Urinary bladder (tissue), 4 donors: ENCODE results near the gene PYGB. TPM values are rescaled to one million over a fixed set of nuclear protein-coding genes. Genes with fewer than 3 reads are reported as not detected.

Experiments used
- DNase-seq: peaks from one replicate; pipeline ENCODE4 v3.0.0-alpha.2; 2015; ENCODE audit errors: extremely low spot score
- H3K27ac ChIP-seq: one replicate; pipeline ENCODE4 v1.5.1; 2013; ENCODE audit warnings: low read depth, mild to moderate bottlenecking, moderate library complexity
- H3K36me3 ChIP-seq: one replicate; pipeline ENCODE4 v1.6.1; 2013; ENCODE audit warnings: mild to moderate bottlenecking, moderate library complexity; ENCODE audit not compliant: insufficient read depth
- H3K4me1 ChIP-seq: one replicate; pipeline ENCODE4 v1.6.1; 2013; ENCODE audit warnings: mild to moderate bottlenecking, moderate library complexity; ENCODE audit not compliant: insufficient read depth
- H3K4me3 ChIP-seq: one replicate; pipeline ENCODE4 v1.5.1; 2013; ENCODE audit warnings: low read depth, low read length
- WGBS: extraction: QIAGEN DNeasy Blood & Tissue Kit; methylation state at CpG from one replicate; pipeline ENCODE4 v1.1.7; 2013; 5-methylcytosine and 5-hydroxymethylcytosine counted together
- polyA plus RNA-seq: library from polyadenylated mRNA; stranded (reverse); fragments of 200-250 nt; gene quantifications from one replicate; pipeline ENCODE4 v1.2.3, GENCODE V29; 2013
- total RNA-seq: library from RNA; depleted of rRNA; stranded (reverse); fragments of >200 nt; gene quantifications from one replicate; pipeline ENCODE4 v1.2.3, GENCODE V29; 2014
- donor health status: healthy with polysubstance abuse.
- donor health status: healthy.

The PYGB gene
- total and polyA plus RNA-seq, 2 donors = 71.4 to 237 TPM

DNA sequence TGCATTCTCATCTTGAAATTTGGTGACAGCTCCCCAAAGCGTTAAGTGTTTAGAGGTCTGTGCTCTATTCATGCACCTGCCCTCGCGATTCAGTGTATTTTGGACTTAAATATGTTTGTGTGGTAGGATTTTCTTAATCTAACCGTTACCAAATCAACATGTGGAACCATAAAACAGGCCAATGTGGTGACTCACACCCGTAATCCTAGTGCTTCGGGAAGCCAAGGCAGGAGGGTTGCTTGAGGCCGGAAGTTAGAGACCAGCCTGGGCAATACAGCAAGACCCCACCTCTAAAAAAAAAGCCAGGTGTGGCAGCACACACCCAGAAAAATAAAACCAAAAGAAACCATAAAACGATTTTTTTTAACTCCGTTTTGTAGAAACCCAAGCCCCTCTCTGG is 31.5 kb downstream of the PYGB start:
- no peaks in the 10 kb centered on the region for H3K36me3 ChIP-seq
- no peaks in the 10 kb centered on the region for H3K4me1 ChIP-seq
- WGBS = 77% methylated on average over 9 of the region's 9 CpGs
- H3K27ac ChIP-seq = no peak overlapping the region
- no peak for DNase-seq
- no peak overlapping the region for H3K4me3 ChIP-seq

DNA sequence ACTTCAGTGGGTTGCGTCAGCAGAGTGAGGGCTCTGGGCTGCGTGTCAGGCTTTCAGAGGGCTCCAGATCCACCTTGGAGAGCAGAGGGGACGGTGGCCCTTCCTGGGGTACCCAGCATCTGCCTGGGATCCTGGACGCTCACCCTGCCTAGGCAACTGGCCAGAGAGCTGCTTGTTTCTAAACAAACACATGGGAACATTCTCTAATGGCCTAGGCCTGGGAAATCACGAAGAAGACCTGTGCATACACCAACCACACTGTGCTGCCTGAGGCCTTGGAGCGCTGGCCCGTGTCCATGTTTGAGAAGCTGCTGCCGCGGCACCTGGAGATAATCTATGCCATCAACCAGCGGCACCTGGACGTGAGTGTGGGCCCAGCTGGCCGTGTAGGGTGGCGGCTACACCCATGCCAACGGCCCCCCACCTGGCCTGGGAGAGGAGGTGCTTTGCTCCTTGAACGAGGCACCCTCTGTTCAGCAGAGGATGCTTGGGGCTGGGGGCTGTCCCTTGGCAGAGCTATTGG is 32.2 kb downstream of the PYGB start:
- Histone ChIP-seq H3K4me1 (no peaks in the 10 kb centered on the region), H3K4me3 (no peak overlapping the region), H3K36me3 (no peaks in the 10 kb centered on the region), H3K27ac (no peak overlapping the region)
- WGBS = 80% methylated on average over 15 of the region's 15 CpGs
- DNase-seq = no peak

DNA sequence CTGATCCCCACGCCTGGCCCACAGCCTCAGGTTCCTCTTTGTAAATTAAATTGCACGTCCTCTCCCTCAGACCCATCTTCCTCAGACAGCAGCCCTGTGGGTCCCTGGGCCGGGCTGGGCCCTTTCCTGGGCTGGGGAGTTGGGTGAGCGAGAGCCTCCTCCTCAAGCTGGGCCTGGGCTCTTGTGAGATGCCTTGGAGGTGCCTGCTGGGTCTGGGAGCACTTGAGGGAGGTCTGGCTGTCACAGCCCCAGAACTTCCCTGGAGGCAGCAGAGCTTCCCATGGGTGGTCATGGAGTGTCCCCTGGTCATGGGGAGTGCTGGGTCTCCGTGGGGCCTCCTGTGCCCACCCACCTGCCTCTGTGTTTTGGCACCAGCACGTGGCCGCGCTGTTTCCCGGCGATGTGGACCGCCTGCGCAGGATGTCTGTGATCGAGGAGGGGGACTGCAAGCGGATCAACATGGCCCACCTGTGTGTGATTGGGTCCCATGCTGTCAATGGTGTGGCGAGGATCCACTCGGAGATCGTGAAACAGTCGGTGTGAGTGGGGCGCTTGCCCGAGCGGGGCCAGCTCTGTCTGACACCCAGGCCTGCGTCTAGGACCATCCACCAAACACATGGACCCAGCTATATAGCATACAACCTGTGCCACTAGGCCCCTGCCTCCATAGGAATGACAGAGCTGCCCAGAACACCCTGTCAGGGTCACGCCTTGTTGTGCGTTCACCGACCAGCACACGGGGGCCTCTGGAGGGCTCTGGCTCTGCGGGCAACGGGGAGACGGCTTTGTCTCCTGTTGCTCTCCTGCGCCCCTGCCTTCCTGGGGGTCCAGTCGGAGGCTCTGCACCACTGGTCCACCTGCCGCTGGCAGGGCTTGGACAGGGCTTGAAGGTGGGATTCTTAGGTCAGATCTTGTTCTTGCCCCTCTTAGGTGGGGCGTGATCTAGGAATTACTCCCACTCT is 33.0 kb downstream of the PYGB start:
- no peak overlapping the region for H3K27ac ChIP-seq
- H3K4me1 ChIP-seq = no peaks in the 10 kb centered on the region
- WGBS = 95% methylated on average over 33 of the region's 33 CpGs
- no peaks in the 10 kb centered on the region for H3K36me3 ChIP-seq
- no peak for DNase-seq
- H3K4me3 ChIP-seq = no peak overlapping the region

DNA sequence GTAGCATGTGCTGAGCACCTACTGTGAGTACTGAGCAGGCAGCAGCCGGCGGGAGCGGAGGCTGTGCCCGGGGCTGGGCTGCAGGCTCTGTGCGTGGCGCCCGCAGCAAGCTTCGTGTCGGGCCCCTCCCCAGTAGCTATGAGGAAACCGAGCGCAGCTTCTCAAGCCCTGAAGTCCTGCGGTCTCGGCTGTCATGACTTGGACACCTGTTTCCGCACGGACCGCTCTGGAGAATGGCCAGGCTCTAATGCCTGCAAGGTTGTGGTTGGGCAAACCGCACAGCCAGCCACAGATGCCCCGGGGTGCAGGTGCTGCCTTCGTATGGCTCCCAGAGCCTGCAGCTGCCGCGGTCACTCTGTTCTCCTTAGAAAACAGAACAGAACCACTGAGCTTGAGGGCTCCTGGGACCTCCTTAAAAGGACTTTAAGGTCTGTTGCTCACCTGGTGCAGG is 33.7 kb downstream of the PYGB start:
- DNase-seq = no peak
- H3K4me3 ChIP-seq = no peak overlapping the region
- H3K4me1 ChIP-seq = no peaks in the 10 kb centered on the region
- no peak overlapping the region for H3K27ac ChIP-seq
- H3K36me3 ChIP-seq = no peaks in the 10 kb centered on the region
- WGBS = 94% methylated on average over 21 of the region's 21 CpGs

DNA sequence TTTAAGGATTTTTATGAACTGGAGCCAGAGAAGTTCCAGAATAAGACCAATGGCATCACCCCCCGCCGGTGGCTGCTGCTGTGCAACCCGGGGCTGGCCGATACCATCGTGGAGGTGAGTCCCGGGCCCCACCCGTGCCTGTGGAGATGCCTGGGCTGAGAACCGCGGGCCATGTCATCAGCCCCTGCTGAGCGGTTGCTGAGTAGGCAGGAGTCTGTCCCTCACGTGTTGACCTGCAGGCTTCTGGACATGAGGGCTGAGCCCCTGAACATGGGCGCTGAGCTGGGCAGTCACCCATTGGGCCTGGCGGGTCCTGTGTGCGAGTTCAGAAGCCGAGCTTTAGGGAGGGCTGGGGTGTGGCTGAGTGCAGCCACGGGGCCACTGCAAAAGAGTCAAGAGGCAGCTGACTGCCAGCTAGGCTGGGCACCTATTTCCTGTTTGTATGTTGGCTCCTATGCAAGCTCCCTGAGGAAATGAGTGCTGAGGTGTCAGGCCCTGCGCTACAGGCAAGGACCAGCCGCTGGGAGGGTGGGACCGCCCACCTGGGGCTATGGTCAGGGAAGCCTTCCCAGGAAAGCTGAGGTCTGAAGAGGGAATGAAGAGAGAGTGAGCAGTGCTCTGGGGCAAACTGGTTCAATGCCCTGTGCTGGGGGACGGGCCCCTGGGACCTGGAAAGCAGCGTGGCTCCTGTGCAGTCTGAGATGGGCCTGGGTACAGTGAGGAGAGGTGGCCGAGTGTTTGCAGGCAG is 34.3 kb downstream of the PYGB start:
- no peak overlapping the region for H3K4me3 ChIP-seq
- H3K4me1 ChIP-seq = no peaks in the 10 kb centered on the region
- DNase-seq = no peak
- no peaks in the 10 kb centered on the region for H3K36me3 ChIP-seq
- no peak overlapping the region for H3K27ac ChIP-seq
- WGBS = 91% methylated on average over 22 of the region's 22 CpGs

DNA sequence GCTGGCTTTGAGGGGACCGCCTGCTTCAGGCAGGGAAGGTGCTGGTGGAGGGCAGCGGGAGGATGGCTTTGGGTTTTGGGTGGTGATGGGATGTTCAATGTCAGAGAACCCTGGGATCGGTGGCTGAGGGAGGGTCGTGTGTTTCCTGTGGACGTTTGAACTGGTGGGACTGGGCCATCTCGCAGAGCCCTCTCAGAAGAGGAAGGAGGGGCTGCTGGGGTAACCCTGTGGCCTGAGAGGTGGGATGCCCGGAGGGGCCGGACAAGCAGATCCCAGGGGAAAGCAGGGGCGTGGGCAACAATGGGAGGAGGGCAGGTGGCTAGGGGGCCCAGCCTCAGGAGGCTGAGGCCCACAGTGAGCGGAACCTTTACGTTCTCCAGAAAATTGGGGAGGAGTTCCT is 34.9 kb downstream of the PYGB start:
- no peak overlapping the region for H3K27ac ChIP-seq
- 90% methylated on average over 11 of the region's 11 CpGs for WGBS
- no peak overlapping the region for H3K4me3 ChIP-seq
- no peaks in the 10 kb centered on the region for H3K4me1 ChIP-seq
- DNase-seq = no peak
- no peaks in the 10 kb centered on the region for H3K36me3 ChIP-seq

DNA sequence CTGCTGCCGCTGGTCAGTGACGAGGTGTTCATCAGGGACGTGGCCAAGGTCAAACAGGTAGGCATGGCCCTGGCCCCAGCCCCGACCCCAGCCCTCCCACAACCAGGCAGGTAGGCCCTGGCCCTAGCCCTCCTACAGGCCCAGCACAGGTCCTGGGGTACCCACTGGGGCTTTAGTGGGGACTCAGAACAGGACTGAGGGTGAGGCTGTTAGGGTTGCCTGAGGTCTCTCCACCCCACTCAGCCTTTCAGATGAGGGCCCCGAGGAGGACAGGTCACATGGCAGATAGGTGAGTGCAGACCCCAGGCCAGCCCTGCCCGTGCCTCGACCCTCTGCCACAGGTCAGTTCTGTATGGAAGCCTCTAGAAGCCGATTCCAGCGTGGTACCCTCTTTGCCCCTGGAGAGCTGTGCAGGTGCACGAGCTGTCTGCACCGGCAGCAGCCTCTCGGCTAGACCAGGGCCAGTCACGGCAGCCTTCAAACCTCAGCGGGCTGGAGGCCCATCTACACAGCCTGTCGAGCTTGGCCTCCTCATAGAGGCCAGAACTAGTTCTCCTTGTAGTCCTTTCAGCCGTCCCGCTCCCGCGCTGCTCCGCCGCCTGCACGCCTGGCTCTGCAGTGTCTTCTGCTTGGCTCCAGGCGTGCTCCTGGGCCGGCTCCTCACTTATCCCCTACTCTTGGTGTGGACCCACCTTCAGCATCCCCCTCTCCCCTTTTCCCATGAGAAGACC is 35.5 kb downstream of the PYGB start:
- WGBS = 92% methylated on average over 24 of the region's 24 CpGs
- H3K4me1 ChIP-seq = no peaks in the 10 kb centered on the region
- H3K27ac ChIP-seq = no peak overlapping the region
- no peak for DNase-seq
- H3K36me3 ChIP-seq = no peaks in the 10 kb centered on the region
- no peak overlapping the region for H3K4me3 ChIP-seq

DNA sequence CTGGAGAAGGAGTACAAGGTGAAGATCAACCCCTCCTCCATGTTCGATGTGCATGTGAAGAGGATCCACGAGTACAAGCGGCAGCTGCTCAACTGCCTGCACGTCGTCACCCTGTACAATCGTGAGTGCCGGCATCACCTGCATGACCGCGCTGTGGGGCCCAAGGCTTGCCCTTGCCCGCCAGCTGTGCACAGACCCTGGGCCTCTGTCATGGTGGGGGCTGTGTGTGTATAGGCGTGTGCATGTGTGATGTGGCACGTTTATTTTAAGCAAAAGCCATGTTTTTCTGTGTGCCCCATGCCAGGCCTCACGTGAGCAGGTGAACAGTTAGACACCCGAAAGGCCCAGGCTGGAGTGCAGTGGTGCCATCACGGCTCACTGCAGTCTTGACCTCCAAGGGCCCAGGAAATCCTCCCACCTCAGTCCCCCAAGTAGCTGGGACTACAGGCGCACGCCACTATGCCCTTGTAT is 36.3 kb downstream of the PYGB start:
- 93% methylated on average over 17 of the region's 17 CpGs for WGBS
- H3K36me3 ChIP-seq = no peaks in the 10 kb centered on the region
- H3K4me1 ChIP-seq = no peaks in the 10 kb centered on the region
- no peak overlapping the region for H3K27ac ChIP-seq
- no peak for DNase-seq
- no peak overlapping the region for H3K4me3 ChIP-seq

DNA sequence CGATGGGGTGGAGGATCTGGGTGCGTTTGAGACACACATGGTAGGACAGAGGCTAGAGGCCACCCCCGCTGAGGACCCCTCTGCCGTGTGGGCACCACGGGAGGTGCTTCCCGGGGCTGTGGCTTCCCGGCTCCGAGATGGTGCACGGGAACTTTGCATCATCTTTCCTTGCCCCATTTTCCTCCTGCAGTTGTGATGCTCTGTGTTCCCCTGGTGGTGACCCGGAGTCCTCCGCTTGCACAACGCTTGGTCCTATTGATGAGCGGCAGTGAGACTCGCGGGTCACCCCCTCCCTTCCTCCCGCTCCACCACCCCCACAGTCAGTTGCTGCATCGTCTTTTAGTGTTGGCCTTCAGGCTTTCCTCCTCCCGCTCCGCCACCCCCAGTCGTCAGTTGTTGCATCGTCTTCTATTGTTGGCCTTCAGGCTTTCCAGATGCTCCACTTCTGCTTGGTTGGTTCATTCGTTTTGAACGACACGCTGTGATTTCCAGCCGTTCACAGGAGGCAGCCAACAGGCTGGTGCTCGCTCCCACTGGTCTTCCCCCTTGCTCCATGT is 37.3 kb downstream of the PYGB start:
- DNase-seq = no peak
- Histone ChIP-seq H3K4me1 (no peaks in the 10 kb centered on the region), H3K4me3 (no peak overlapping the region), H3K36me3 (no peaks in the 10 kb centered on the region), H3K27ac (no peak overlapping the region)
- 83% methylated on average over 26 of the region's 26 CpGs for WGBS

DNA sequence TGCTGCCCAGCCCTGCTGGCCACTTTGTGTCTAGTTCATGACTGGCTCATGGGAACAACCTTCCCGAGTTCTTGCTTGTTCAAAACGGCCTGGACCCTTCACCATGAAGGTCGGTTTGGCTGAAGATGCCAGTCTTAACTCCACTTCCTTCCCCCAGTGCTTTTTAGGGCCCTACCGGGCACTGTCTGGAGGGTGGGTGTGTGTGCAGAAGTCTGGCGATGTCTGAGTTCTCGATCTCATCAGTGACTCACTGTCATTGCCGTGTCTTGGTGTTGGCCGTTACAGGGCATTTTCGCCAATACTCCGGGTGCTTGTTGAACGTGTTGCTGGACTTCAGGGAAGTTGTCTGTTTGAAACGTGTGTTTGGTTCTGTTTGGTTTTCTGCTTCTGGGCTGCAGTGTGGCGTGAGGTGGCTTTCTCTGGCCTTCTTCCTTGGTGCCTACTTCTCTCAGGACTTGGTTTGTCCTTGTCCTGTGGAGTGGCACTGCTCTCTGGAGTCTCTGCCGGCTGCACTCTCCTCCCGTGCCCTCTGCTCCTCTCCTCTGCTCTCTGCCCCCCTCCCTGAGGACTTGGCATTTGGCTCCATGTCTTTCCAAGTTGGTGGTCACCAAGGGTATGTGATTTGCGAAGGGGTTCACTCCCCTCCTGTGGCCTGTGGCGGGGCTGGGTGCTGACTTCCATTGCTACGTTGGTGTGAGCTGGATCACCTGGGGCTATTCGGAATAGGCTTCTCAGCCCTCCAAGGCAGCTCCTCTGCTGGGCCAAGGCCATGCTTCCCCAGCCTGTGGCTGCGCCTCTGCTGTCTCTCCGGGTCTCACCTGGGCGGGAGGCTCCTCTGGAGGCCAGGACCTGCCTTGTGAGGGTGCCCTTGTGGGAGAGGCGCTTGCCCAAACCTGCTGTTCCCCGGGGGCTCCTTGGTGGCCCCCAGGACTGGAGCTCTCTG is 38.2 kb downstream of the PYGB start:
- H3K4me1 ChIP-seq = no peaks in the 10 kb centered on the region
- H3K27ac ChIP-seq = no peak overlapping the region
- no peaks in the 10 kb centered on the region for H3K36me3 ChIP-seq
- DNase-seq = no peak
- WGBS = 92% methylated on average over 24 of the region's 24 CpGs
- H3K4me3 ChIP-seq = no peak overlapping the region

DNA sequence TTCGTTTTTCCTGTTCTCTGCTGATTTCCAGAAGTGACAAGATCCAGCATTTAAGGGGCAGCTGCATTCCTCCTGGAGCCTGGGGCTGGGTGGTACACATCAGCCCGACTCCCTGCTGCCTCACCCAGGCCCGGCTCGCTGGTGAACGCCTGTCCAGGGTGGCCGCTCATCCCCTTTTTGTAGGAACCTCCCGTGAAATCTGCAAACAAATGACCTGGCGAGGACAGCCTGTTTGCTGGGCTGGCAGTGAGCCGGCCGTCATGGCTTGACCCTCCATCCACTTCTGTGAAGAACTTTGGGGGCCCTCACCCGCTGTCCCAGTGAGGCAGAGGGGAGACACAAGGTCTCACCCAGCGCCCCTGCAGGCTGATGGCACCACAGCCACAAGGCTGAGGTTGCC is 39.0 kb downstream of the PYGB start:
- Histone ChIP-seq H3K4me1 (no peaks in the 10 kb centered on the region), H3K4me3 (no peak overlapping the region), H3K27ac (no peak overlapping the region), H3K36me3 (no peaks in the 10 kb centered on the region)
- 92% methylated on average over 12 of the region's 12 CpGs for WGBS
- no peak for DNase-seq

DNA sequence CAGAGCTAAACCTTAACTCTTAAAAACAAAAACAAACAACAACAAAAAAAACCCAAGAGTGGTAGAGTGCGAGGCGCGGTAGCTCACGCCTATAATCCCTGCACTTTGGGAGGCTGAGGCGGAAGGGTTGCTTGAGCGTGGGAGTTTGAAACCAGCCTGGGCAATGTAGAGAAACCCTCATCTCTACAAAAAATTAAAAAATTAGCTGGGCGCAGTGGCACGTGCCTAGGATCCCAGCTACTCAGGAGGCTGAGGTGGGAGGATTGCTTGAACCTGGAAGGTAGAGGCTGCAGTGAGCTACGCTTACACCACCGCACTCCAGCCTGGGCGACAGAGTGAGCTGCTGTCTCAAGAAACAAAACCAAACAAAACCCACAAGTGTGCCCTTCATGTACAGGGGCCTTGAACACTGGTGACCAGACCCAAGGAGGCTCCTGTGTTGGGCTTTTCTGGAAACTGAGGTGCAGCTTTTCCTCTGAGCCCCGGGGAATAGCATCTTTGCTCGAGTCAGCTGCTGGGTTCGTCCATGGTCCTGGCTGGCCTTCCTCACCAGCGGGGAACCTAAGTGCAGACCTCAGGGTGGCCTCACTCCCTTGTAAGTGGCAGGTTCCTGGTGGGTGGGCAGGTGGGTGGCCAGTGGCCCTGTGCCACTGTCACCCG is 39.9 kb downstream of the PYGB start:
- Histone ChIP-seq H3K4me3 (no peak overlapping the region), H3K36me3 (no peaks in the 10 kb centered on the region), H3K4me1 (no peaks in the 10 kb centered on the region), H3K27ac (no peak overlapping the region)
- 95% methylated on average over 16 of the region's 16 CpGs for WGBS
- no peak for DNase-seq
